PC-9 (cell line): ENCODE data around the gene ATP5MC3. TPM values are rescaled to one million over a fixed set of nuclear protein-coding genes. Genes with fewer than 3 reads are reported as not detected.
A peak's percentile ranks its signal among the peaks of the same experiment; 100 is the strongest.

Experiments
- BruUV-seq: library from RNA; stranded (reverse); fragments of 400-500 nt; replicated peaks from 2 replicates; lab custom pipeline; 2021; lab: Mats Ljungman, UMichigan
- CTCF ChIA-PET: fragments of 300-600 bp; sonication (Branson Sonifier 250); formaldehyde crosslinking; loops from one replicate; lab custom pipeline; 2022; ENCODE audit warnings: antibody characterized with exemption; lab: Charles Lee
- POLR2A ChIA-PET: fragments of 300-600 bp; sonication (Branson Sonifier 250); formaldehyde crosslinking; loops from one replicate; lab custom pipeline; 2022; ENCODE audit warnings: antibody characterized with exemption; ENCODE audit not compliant: unreplicated experiment; lab: Charles Lee
- DNase-seq, 2 experiments: peaks; one replicate each; pipeline versions ENCODE4 v3.0.0 to v3.0.0-alpha.2; 2015 to 2022; ENCODE audit warnings: mixed read lengths in 1 of 2
- H2AFZ ChIP-seq: fragments of 200-600 bp; sonication (generic); 2 replicates; pipeline ENCODE4 v1.8.1; 2017; ENCODE audit warnings: antibody characterized with exemption
- H3F3A ChIP-seq: fragments of 200-600 bp; sonication (generic); 2 replicates; pipeline ENCODE4 v1.8.1; 2017; ENCODE audit warnings: antibody characterized with exemption, mild to moderate bottlenecking, low read depth; ENCODE audit not compliant: insufficient read depth
- H3K27ac ChIP-seq: fragments of 200-600 bp; sonication (generic); 2 replicates; pipeline ENCODE4 v1.6.1; 2016; ENCODE audit warnings: mixed run types
- H3K27me3 ChIP-seq: fragments of 200-600 bp; sonication (generic); 2 replicates; pipeline ENCODE4 v1.6.1; 2016; ENCODE audit warnings: low read depth, mixed run types; ENCODE audit not compliant: insufficient read depth
- H3K36me3 ChIP-seq: fragments of 200-600 bp; sonication (generic); 2 replicates; pipeline ENCODE4 v1.6.1; 2016; ENCODE audit warnings: low read depth, mixed run types
- H3K4me1 ChIP-seq: fragments of 200-600 bp; sonication (generic); replicated peaks from 2 replicates; pipeline ENCODE4 v1.6.1; 2016; ENCODE audit warnings: mixed run types; ENCODE audit not compliant: insufficient read depth
- H3K4me2 ChIP-seq: fragments of 200-600 bp; sonication (generic); 2 replicates; pipeline ENCODE4 v1.6.1; 2017; ENCODE audit warnings: mixed run types
- H3K4me3 ChIP-seq: fragments of 200-600 bp; sonication (generic); 2 replicates; pipeline ENCODE4 v1.6.1; 2016; ENCODE audit warnings: mixed run types
- H3K79me2 ChIP-seq: fragments of 200-600 bp; sonication (generic); 2 replicates; pipeline ENCODE4 v1.6.1; 2017; ENCODE audit warnings: low read depth, mixed run types
- H3K9me2 ChIP-seq: fragments of 200-600 bp; sonication (generic); 2 replicates; pipeline ENCODE4 v1.8.1; 2017; ENCODE audit warnings: mild to moderate bottlenecking; ENCODE audit not compliant: insufficient read depth
- H3K9me3 ChIP-seq: fragments of 200-600 bp; sonication (generic); 2 replicates; pipeline ENCODE4 v1.8.1; 2016; ENCODE audit warnings: low read depth; ENCODE audit not compliant: insufficient read depth
- H4K20me1 ChIP-seq: fragments of 200-600 bp; sonication (generic); 2 replicates; pipeline ENCODE4 v1.8.1; 2017; ENCODE audit not compliant: insufficient read depth
- EZH2 ChIP-seq: fragments of 200-600 bp; sonication (generic); IDR thresholded peaks from 2 replicates; pipeline ENCODE4 v1.8.0; 2017; ENCODE audit warnings: antibody characterized with exemption, low read depth
- intact Hi-C: fragments of 100-400 bp; cut with micrococcal nuclease; formaldehyde crosslinking; loops from one replicate; pipeline ENCODE4 v1.10.0; 2022; ENCODE audit not compliant: unreplicated experiment
- total RNA-seq: library from RNA; stranded (reverse); gene quantifications from 2 replicates; pipeline ENCODE4 v1.2.3, GENCODE V29; 2021
- TF ChIP-seq, protein P1 (sequence below): fragments of 200-600 bp; sonication (generic); conservative IDR thresholded peaks from 2 replicates; pipeline ENCODE4 v1.6.1; 2017; ENCODE audit warnings: mixed run types, antibody characterized with exemption, mild to moderate bottlenecking, moderate library complexity

ATP5MC3 gene
- total RNA-seq, 1 experiment from 2014 or later, result 528 TPM

DNA sequence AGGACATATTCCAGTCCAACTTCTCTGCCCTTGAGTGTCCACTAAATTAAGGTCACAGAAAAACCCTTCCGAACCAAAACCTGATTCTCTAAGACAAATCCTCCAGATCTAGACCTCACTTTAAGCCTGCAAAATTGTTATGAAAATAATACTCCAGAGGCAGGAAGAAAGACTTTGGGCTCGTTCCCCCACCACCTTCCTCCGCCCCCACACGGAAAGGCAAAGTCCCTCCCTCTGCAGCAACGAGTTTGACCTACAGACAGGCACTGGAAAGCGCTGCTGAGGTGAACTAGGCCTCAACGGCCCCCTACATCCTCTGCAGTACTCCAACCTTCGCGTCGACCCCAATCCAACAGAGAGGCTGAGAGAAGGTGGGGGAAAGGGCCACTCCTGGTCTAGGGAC is 808 bp downstream of the ATP5MC3 start:
- peak overlapping the region; percentile 84 for H3K4me3 ChIP-seq
- peaks cover 39% of the 10 kb centered on the region for H3F3A ChIP-seq
- peaks cover 50% of the 10 kb centered on the region for H3K4me1 ChIP-seq
- H3K4me2 ChIP-seq, result peak overlapping the region; percentile 87
- H3K79me2 ChIP-seq, result peaks cover 51% of the 10 kb centered on the region
- CTCF ChIA-PET, result no interaction called here
- peaks cover 39% of the 10 kb centered on the region for H3K36me3 ChIP-seq
- intact Hi-C loops, result loop anchor here (1.0 to 10.0 kb wide), 4 partner anchors 12 to 824 kb away; partner anchors contain the start of genes ATF2 and LNPK
- no peaks in the 10 kb centered on the region for H3K9me3 ChIP-seq
- peaks cover 18% of the 10 kb centered on the region; the same call in 1 of the 2 replicates for H4K20me1 ChIP-seq
- BruUV-seq, result no TSS peak
- H3K9me2 ChIP-seq, result 0 out of 2 replicates have a peak, but pooled peaks cover 3% of the 10 kb centered on the region
- peak overlapping the region; percentile 99 for H2AFZ ChIP-seq
- H3K27ac ChIP-seq, result peak overlapping the region; percentile 69
- TF ChIP-seq, protein P1, sequence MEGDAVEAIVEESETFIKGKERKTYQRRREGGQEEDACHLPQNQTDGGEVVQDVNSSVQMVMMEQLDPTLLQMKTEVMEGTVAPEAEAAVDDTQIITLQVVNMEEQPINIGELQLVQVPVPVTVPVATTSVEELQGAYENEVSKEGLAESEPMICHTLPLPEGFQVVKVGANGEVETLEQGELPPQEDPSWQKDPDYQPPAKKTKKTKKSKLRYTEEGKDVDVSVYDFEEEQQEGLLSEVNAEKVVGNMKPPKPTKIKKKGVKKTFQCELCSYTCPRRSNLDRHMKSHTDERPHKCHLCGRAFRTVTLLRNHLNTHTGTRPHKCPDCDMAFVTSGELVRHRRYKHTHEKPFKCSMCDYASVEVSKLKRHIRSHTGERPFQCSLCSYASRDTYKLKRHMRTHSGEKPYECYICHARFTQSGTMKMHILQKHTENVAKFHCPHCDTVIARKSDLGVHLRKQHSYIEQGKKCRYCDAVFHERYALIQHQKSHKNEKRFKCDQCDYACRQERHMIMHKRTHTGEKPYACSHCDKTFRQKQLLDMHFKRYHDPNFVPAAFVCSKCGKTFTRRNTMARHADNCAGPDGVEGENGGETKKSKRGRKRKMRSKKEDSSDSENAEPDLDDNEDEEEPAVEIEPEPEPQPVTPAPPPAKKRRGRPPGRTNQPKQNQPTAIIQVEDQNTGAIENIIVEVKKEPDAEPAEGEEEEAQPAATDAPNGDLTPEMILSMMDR, result no peak
- no peak for TF ChIP-seq EZH2
- POLR2A ChIA-PET, result no interaction called here
- no peaks in the 10 kb centered on the region for H3K27me3 ChIP-seq
- DNase-seq, result peak in 1 of 2 experiments; percentile 56

- DNase-seq, result no peak
- Histone ChIP-seq H2AFZ (no peak overlapping the region), H3K9me3 (no peaks in the 10 kb centered on the region), H3K4me3 (no peak overlapping the region), H3K79me2 (peaks cover 47% of the 10 kb centered on the region), H3K9me2 (no peaks in the 10 kb centered on the region), H3K36me3 (peaks cover 41% of the 10 kb centered on the region), H3K27ac (peak overlapping the region; percentile 46), H3K27me3 (no peaks in the 10 kb centered on the region), H3F3A (peaks cover 60% of the 10 kb centered on the region), H4K20me1 (peaks cover 18% of the 10 kb centered on the region; the same call in 1 of the 2 replicates), H3K4me1 (peaks cover 45% of the 10 kb centered on the region), H3K4me2 (peak overlapping the region; percentile 15; the same call in 1 of the 2 replicates)
- no peak for TF ChIP-seq EZH2
- TF ChIP-seq, protein P1, result no peak
- ChIA-PET POLR2A (interaction anchor here (0.6 kb wide), 1 partner anchor 917 kb away, joined by 9 read pairs; no protein-coding TSS in a partner anchor), CTCF (no interaction called here)
- BruUV-seq, result no TSS peak
- intact Hi-C loops, result no loop called here
Observed at GRCh38 chr2:175176624-175177023, 4.9 kb downstream of the ATP5MC3 start.

- Histone ChIP-seq H3K9me3 (no peaks in the 10 kb centered on the region), H2AFZ (no peak overlapping the region), H3K27ac (peak overlapping the region; percentile 46), H3K36me3 (peaks cover 41% of the 10 kb centered on the region), H3F3A (peaks cover 56% of the 10 kb centered on the region), H3K4me3 (no peak overlapping the region), H3K79me2 (peaks cover 41% of the 10 kb centered on the region), H3K9me2 (no peaks in the 10 kb centered on the region), H3K27me3 (no peaks in the 10 kb centered on the region), H4K20me1 (peaks cover 18% of the 10 kb centered on the region; the same call in 1 of the 2 replicates), H3K4me1 (peaks cover 45% of the 10 kb centered on the region), H3K4me2 (peak overlapping the region; percentile 15)
- CTCF ChIA-PET, result interaction anchor here (0.6 kb wide), 1 partner anchor 1998 kb away, joined by 10 read pairs; no protein-coding TSS in a partner anchor
- intact Hi-C loops, result no loop called here
- no peak for TF ChIP-seq EZH2
- TF ChIP-seq, protein P1, result no peak
- no TSS peak for BruUV-seq
- POLR2A ChIA-PET, result no interaction called here
- peak in 1 of 2 experiments; percentile 70 for DNase-seq
Observed at GRCh38 chr2:175175896-175176295, 5.6 kb downstream of the ATP5MC3 start.
